Right lobe of liver (tissue), 4 donors: Measurements from ENCODE around the gene UBE2E2.

Source experiments
- POLR2A ChIP-seq: fragments of 450-650 bp; IDR thresholded peaks from one replicate; pipeline ENCODE4 v1.6.1; 2017; ENCODE audit warnings: antibody characterized with exemption, mild to moderate bottlenecking
- TF ChIP-seq, protein P1 (sequence below), 4 donors: fragments of 200-600 bp in 3 of 4; fragments of 450-650 bp in 1 of 4; IDR thresholded peaks; one replicate each; pipeline versions ENCODE4 v1.5.1 to v1.8.0; 2016 to 2022; ENCODE audit warnings: antibody characterized with exemption in 4 of 4, mild to moderate bottlenecking in 2 of 4
- donor health status: DM: no; HTN: no; CAD: no.
- donor health status: DM: no; HTN: no; CAD: no.
- donor health status: DM: no; HTN: yes; CAD: no.

DNA sequence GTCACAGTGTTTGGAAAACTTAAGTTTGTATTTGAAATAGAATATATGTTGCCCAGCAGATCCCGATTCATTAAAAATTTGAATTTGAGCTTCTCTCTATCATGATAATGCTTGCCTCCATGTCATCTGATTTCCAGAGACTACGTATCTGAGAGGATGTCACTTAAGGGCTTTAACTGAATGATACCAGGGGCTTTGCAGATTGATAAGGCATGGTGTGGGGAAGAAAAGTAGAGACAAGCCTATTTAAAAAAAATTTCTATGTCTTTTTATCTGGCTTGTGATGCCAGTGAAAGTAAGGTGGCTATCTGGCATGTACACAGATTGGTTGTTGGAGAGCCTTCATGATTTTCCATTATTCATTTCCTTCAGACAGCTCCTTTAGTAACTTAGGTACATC, 72.7 kb downstream of the UBE2E2 start:
- TF ChIP-seq, protein P1, sequence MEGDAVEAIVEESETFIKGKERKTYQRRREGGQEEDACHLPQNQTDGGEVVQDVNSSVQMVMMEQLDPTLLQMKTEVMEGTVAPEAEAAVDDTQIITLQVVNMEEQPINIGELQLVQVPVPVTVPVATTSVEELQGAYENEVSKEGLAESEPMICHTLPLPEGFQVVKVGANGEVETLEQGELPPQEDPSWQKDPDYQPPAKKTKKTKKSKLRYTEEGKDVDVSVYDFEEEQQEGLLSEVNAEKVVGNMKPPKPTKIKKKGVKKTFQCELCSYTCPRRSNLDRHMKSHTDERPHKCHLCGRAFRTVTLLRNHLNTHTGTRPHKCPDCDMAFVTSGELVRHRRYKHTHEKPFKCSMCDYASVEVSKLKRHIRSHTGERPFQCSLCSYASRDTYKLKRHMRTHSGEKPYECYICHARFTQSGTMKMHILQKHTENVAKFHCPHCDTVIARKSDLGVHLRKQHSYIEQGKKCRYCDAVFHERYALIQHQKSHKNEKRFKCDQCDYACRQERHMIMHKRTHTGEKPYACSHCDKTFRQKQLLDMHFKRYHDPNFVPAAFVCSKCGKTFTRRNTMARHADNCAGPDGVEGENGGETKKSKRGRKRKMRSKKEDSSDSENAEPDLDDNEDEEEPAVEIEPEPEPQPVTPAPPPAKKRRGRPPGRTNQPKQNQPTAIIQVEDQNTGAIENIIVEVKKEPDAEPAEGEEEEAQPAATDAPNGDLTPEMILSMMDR (IDR thresholded peaks at IDR 0.05) = no peak
- no peak for TF ChIP-seq POLR2A
